ENCODE data around the gene MICA.
"Not testable (repeated sequence)": the region's sequence is repeated elsewhere in the genome, so short reads cannot be mapped to it uniquely, and the experiment has no call there.

DNA sequence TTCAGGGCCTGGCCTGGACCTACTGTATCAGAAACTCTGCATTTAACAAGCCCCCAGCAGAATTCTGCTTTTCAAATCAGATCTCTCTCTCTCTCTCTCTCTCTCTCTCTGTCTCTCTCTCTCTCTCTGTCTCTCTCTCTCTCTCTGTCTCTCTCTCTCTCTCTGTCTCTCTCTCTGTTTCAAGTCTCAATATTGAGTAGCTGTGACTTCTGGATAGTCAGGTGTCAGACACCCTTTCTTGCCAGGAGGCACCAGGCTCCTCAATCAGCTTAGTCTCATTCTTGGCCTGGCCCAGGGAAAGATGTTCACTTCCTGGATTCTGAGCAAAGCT, 13.6 kb upstream of the MICA start:
- not testable (repeated sequence) for TF ChIP-seq POLR2A (IDR thresholded peaks at IDR 0.05; ENCODE audit: low read depth, low read length); TAF1 (IDR thresholded peaks at IDR 0.05; ENCODE audit: borderline replicate concordance, low read depth, low read length)
